HFF-Myc (cell line): ENCODE data around the gene RING1.

Source experiments
- DNase-seq: peaks from one replicate; pipeline ENCODE4 v3.0.0-alpha.2; 2011; ENCODE audit warnings: low read depth; ENCODE audit errors: extremely low read depth
- H3K4me3 ChIP-seq: replicated peaks from 2 replicates; pipeline ENCODE4 v1.5.1; 2011; ENCODE audit warnings: low read depth, mild to moderate bottlenecking, control low read depth, low read length
- CTCF ChIP-seq: IDR thresholded peaks from 2 replicates; pipeline ENCODE4 v1.5.1; 2012; ENCODE audit warnings: mild to moderate bottlenecking, low read depth, low read length, control low read depth; ENCODE audit errors: missing control alignments

RING1 gene

GRCh38 chr6:33172688-33173534 lies 35.4 kb upstream of the RING1 start:
- DNase-seq = no peak
- TF ChIP-seq CTCF = peak; percentile 63
- no peak overlapping the region for H3K4me3 ChIP-seq

- TF ChIP-seq CTCF = no peak
- DNase-seq = no peak
- H3K4me3 ChIP-seq = no peak overlapping the region
These were observed 34.6 kb upstream of the RING1 start for GRCh38 chr6:33173535-33174180.

- TF ChIP-seq CTCF = no peak
- DNase-seq = no peak
- H3K4me3 ChIP-seq = no peak overlapping the region
These were observed 33.5 kb upstream of the RING1 start for GRCh38 chr6:33174784-33175183.

- TF ChIP-seq CTCF = no peak
- DNase-seq = no peak
- no peak overlapping the region for H3K4me3 ChIP-seq
These were observed 32.7 kb upstream of the RING1 start for GRCh38 chr6:33175436-33176069.

- TF ChIP-seq CTCF = no peak
- DNase-seq = no peak
- H3K4me3 ChIP-seq = no peak overlapping the region
These were observed 31.4 kb upstream of the RING1 start for GRCh38 chr6:33176906-33177305.

- no peak overlapping the region for H3K4me3 ChIP-seq
- TF ChIP-seq CTCF = no peak
- no peak for DNase-seq
These were observed 30.5 kb upstream of the RING1 start for GRCh38 chr6:33177552-33178446.
